ENCODE results near the gene UROS.

Gene UROS

GRCh38 chr10:125822878-125823662, at the start of gene UROS, which contains the start of gene BCCIP (continued):
- TF ChIP-seq YY1 (tag by site-specific recombination; IDR thresholded peaks at IDR 0.05) (peak; percentile 75; the same call in 1 of the 2 replicates), ZNF529 (tag by site-specific recombination; IDR thresholded peaks at IDR 0.05; ENCODE audit: insufficient replicate concordance) (no peak)

GRCh38 chr10:125871338-125871737, 48.3 kb upstream of the UROS start:
- Histone ChIP-seq H3K4me3 (ENCODE audit: low read depth, low read length) (no peak overlapping the region), H3K9me3 (ENCODE audit: control insufficient read depth, insufficient read depth, low read depth, low read length) (no peaks in the 10 kb centered on the region), H3K4me1 (ENCODE audit: control insufficient read depth, insufficient read depth, low read length) (peaks cover 10% of the 10 kb centered on the region), H3K27ac (ENCODE audit: extremely low read depth, low read depth, low read length) (peak overlapping the region; percentile 21; the same call in 1 of the 2 replicates), H3K36me3 (ENCODE audit: control insufficient read depth in 2 of 2, insufficient read depth in 1 of 2, low read length in 2 of 2) (peaks cover 9 to 23% of the 10 kb centered on the region in 2 experiments; a peak in 2 of 3 replicates)
- ChIA-PET CTCF (interaction anchor here (0.6 to 1.3 kb wide), 2 partner anchors 12 to 286 kb away, joined by 3 to 4 read pairs; no protein-coding TSS in a partner anchor), POLR2A (no interaction called here)
- TF ChIP-seq REST (tag by site-specific recombination; IDR thresholded peaks at IDR 0.05), result no peak
- no peak for TF ChIP-seq ZNF639 (tag by site-specific recombination; IDR thresholded peaks at IDR 0.05)
- TF ChIP-seq ZEB2 (tag by site-specific recombination; IDR thresholded peaks at IDR 0.05), result no peak
- TF ChIP-seq ZNF777 (tag by site-specific recombination; IDR thresholded peaks at IDR 0.05; ENCODE audit: borderline replicate concordance), result no peak
- TF ChIP-seq ZNF311 (tag by site-specific recombination; IDR thresholded peaks at IDR 0.05; ENCODE audit: borderline replicate concordance), result no peak
- TF ChIP-seq OSR2 (tag by site-specific recombination; IDR thresholded peaks at IDR 0.05), result peak; percentile 93
- TF ChIP-seq ZNF518A (tag by site-specific recombination; conservative IDR thresholded peaks at IDR 0.05; ENCODE audit: low read depth), result no peak
- TF ChIP-seq ZNF394 (tag by site-specific recombination; IDR thresholded peaks at IDR 0.05; ENCODE audit: borderline replicate concordance), result no peak
- TF ChIP-seq PRDM10 (tag by site-specific recombination; IDR thresholded peaks at IDR 0.05), result 0 out of 2 replicates have a peak, but pooled peaks have one; percentile 51
- TF ChIP-seq FEZF1 (tag by site-specific recombination; IDR thresholded peaks at IDR 0.05), result peak; percentile 45
- TF ChIP-seq PRDM4 (tag by site-specific recombination; IDR thresholded peaks at IDR 0.05), result peak; percentile 54; the same call in 1 of the 2 replicates
- TF ChIP-seq TRIM28 (IDR thresholded peaks at IDR 0.05; ENCODE audit: borderline replicate concordance, low read length), result 0 out of 2 replicates have a peak, but pooled peaks have one; percentile 46
- TF ChIP-seq ATF2 (tag by site-specific recombination; IDR thresholded peaks at IDR 0.05; ENCODE audit: low read depth), result no peak
